Measurements from ENCODE around the gene TNS1.

DNA sequence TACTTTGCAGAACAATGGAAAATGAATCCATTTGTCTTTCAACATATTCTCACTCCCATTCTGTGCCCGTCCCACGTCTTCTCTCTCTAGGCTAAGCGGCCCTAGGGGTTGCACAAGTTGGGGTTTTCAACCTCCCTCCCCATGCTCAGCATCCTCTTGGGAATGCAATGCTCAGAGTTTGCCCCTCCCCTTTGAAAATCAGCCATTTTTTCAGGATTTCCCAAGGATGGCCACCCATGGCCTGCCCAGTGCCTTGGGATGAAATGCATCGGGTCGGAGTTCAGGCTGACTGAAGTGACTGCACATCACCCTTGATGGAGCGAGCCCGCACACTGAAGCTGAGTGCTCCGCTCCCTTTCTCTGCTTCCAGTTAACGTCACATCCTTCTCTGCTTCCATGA lies 87.9 kb downstream of the TNS1 start:
- TF ChIP-seq, protein P1, sequence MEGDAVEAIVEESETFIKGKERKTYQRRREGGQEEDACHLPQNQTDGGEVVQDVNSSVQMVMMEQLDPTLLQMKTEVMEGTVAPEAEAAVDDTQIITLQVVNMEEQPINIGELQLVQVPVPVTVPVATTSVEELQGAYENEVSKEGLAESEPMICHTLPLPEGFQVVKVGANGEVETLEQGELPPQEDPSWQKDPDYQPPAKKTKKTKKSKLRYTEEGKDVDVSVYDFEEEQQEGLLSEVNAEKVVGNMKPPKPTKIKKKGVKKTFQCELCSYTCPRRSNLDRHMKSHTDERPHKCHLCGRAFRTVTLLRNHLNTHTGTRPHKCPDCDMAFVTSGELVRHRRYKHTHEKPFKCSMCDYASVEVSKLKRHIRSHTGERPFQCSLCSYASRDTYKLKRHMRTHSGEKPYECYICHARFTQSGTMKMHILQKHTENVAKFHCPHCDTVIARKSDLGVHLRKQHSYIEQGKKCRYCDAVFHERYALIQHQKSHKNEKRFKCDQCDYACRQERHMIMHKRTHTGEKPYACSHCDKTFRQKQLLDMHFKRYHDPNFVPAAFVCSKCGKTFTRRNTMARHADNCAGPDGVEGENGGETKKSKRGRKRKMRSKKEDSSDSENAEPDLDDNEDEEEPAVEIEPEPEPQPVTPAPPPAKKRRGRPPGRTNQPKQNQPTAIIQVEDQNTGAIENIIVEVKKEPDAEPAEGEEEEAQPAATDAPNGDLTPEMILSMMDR (IDR thresholded peaks at IDR 0.05): no peak
- TF ChIP-seq POLR2A (IDR thresholded peaks at IDR 0.05): no peak
